Suprapubic skin (tissue), 4 donors: Measurements from ENCODE around the gene GABRB2. TPM values are rescaled to one million over a fixed set of nuclear protein-coding genes. Genes with fewer than 3 reads are reported as not detected.

Source experiments
- DNase-seq, 2 donors: peaks; one replicate each; pipeline ENCODE4 v3.0.0-alpha.2; 2019; ENCODE audit warnings: low spot score in 2 of 2
- H3K27ac ChIP-seq: fragments of 200-600 bp; sonication (generic); one replicate; pipeline ENCODE4 v1.5.1; 2019
- H3K27me3 ChIP-seq: fragments of 200-600 bp; sonication (generic); one replicate; pipeline ENCODE4 v1.5.1; 2019
- H3K36me3 ChIP-seq: fragments of 200-600 bp; sonication (generic); one replicate; pipeline ENCODE4 v1.5.1; 2019
- H3K4me1 ChIP-seq: fragments of 200-600 bp; sonication (generic); one replicate; pipeline ENCODE4 v1.5.1; 2019
- H3K4me3 ChIP-seq: fragments of 200-600 bp; sonication (generic); one replicate; pipeline ENCODE4 v1.5.1; 2019; ENCODE audit warnings: mild to moderate bottlenecking
- H3K9me3 ChIP-seq: fragments of 200-600 bp; sonication (generic); one replicate; pipeline ENCODE4 v1.5.1; 2019
- EP300 ChIP-seq: sonication (generic); formaldehyde crosslinking; IDR thresholded peaks from one replicate; pipeline ENCODE4 v1.6.1; 2017; ENCODE audit warnings: antibody characterized with exemption
- POLR2A ChIP-seq, 2 donors: fragments of 450-650 bp; IDR thresholded peaks; one replicate each; pipeline ENCODE4 v1.6.1; 2017; ENCODE audit warnings: antibody characterized with exemption in 2 of 2, mild to moderate bottlenecking in 2 of 2, moderate library complexity in 2 of 2
- POLR2AphosphoS5 ChIP-seq, 3 donors: sonication (generic); formaldehyde crosslinking; IDR thresholded peaks; one replicate each; pipeline ENCODE4 v1.6.1; 2017; ENCODE audit warnings: antibody characterized with exemption in 3 of 3
- WGBS: methylation state at CpG from one replicate; pipeline ENCODE4 v1.1.5; 2018; 5-methylcytosine and 5-hydroxymethylcytosine counted together
- total RNA-seq, 4 donors: library from RNA; depleted of rRNA; stranded (reverse); fragments of >200 nt; gene quantifications; one replicate each; pipeline ENCODE4 v1.1.0, GENCODE V29; 2016
- TF ChIP-seq, protein P1 (sequence below), 2 donors: fragments of 200-600 bp in 1 of 2; fragments of 450-650 bp in 1 of 2; sonication (generic) in 1 of 2; IDR thresholded peaks; one replicate each; pipeline ENCODE4 v1.5.1; 2016 to 2019; ENCODE audit warnings: antibody characterized with exemption in 2 of 2, mild to moderate bottlenecking in 1 of 2, moderate library complexity in 1 of 2

Gene GABRB2
- 1 to 10 TPM in 1 of 4 donors, under 1 TPM in 2, not detected in 1; 0.11 to 1.6 (median 0.24) TPM for total RNA-seq

DNA sequence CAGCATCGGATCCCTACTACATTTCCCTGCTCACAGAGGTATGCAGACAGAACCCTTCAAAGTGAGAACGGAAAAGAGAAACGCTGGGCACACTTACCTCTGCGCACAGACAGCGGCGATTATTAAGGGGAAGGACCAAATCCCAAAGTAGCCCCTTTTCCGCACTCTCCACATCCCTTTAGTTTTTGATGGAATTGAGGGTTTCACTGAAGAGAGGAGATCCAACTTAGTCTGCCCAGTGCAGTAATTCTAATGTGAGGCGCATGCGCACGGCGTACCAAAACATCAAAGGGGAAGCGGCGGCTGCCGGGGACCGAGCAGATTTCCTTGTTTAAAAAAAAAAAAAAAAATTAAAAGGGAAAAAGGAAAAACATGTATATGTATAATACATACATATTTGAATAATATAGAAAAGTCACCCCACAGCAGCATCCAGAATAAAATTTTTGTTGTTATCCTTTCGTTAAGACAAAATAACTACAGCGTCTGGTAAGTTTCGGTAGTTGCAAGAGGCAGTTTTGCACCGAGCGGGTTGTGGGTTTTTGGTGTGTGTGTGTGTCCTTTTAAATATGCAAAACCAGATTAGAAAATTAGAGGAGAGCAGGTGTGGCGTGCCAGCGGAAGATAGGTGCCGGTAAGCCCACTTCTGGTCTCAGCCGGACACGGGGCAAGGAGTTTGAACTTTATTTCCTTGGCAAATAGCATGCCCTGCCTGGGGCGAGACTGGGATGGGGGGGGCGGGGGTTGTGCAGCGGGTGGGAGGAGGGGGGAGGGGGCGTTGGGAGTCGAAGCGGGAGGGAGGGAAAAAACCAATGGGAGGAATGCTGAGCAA is at the start of gene GABRB2:
Gene GABRB2, minus strand, starts transcription at position 256 of the 832 bp plus-strand sequence. Its CDS starts 82 bp downstream, at position 174.
- Histone ChIP-seq H3K27ac (no peak within 1 kb of the TSS), H3K9me3 (no peaks in the 10 kb centered on the region), H3K4me1 (peaks cover 35% of the 10 kb centered on the region), H3K27me3 (peaks cover 52% of the 10 kb centered on the region), H3K4me3 (peak within 1 kb of the TSS; percentile 51), H3K36me3 (no peaks in the 10 kb centered on the region)
- DNase-seq = peak in 1 of 2 donors; percentile 63
- TF ChIP-seq EP300 (no peak), POLR2A (IDR thresholded peaks at IDR 0.05) (no peak), POLR2AphosphoS5 (IDR thresholded peaks at IDR 0.05) (no peak)
- TF ChIP-seq, protein P1, sequence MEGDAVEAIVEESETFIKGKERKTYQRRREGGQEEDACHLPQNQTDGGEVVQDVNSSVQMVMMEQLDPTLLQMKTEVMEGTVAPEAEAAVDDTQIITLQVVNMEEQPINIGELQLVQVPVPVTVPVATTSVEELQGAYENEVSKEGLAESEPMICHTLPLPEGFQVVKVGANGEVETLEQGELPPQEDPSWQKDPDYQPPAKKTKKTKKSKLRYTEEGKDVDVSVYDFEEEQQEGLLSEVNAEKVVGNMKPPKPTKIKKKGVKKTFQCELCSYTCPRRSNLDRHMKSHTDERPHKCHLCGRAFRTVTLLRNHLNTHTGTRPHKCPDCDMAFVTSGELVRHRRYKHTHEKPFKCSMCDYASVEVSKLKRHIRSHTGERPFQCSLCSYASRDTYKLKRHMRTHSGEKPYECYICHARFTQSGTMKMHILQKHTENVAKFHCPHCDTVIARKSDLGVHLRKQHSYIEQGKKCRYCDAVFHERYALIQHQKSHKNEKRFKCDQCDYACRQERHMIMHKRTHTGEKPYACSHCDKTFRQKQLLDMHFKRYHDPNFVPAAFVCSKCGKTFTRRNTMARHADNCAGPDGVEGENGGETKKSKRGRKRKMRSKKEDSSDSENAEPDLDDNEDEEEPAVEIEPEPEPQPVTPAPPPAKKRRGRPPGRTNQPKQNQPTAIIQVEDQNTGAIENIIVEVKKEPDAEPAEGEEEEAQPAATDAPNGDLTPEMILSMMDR (IDR thresholded peaks at IDR 0.05) = no peak
- WGBS = 2% methylated on average over 29 of the region's 31 CpGs

- no peak for DNase-seq
- Histone ChIP-seq H3K4me3 (no peak overlapping the region), H3K9me3 (peaks cover 3% of the 10 kb centered on the region), H3K27ac (no peak overlapping the region), H3K27me3 (no peaks in the 10 kb centered on the region), H3K36me3 (no peaks in the 10 kb centered on the region), H3K4me1 (no peaks in the 10 kb centered on the region)
- 18% methylated on average over 1 of the region's 1 CpG for WGBS
- TF ChIP-seq POLR2AphosphoS5 (IDR thresholded peaks at IDR 0.05) (no peak), EP300 (no peak), POLR2A (IDR thresholded peaks at IDR 0.05) (no peak)
- TF ChIP-seq, protein P1 (IDR thresholded peaks at IDR 0.05) = no peak
Measured at GRCh38 chr5:161585798-161586197, 39.3 kb upstream of the GABRB2 start.

DNA sequence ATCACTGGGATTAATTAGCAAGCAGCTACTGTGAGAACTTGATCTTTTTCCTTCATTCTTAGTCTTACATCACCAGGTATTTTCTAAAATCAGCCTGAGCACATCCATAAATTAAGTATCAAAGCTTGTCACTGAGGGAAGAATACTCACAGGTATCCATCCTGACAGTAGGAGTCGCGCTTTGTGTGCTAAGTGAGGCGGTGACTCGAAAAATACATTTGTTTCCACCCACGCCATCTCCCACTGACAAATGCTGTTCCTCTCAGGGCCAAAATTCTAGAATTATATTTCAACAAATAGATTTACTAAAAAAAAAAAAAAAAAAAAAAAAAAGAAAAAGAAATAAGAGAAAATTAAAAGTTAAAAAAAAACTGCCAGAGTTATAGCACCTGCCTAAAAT is 34.1 kb upstream of the GABRB2 start:
- no peaks in the 10 kb centered on the region for H3K27me3 ChIP-seq
- no peaks in the 10 kb centered on the region for H3K9me3 ChIP-seq
- no peak for TF ChIP-seq EP300
- DNase-seq = no peak
- H3K27ac ChIP-seq = no peak overlapping the region
- H3K4me3 ChIP-seq = no peak overlapping the region
- 88% methylated on average over 5 of the region's 5 CpGs for WGBS
- H3K36me3 ChIP-seq = no peaks in the 10 kb centered on the region
- no peaks in the 10 kb centered on the region for H3K4me1 ChIP-seq

GRCh38 chr5:161572914-161573313 is 26.4 kb upstream of the GABRB2 start:
- no peak for DNase-seq
- Histone ChIP-seq H3K27me3 (no peaks in the 10 kb centered on the region), H3K9me3 (no peaks in the 10 kb centered on the region), H3K27ac (no peak overlapping the region), H3K4me1 (no peaks in the 10 kb centered on the region), H3K36me3 (no peaks in the 10 kb centered on the region), H3K4me3 (no peak overlapping the region)
- TF ChIP-seq POLR2A (IDR thresholded peaks at IDR 0.05) (no peak), POLR2AphosphoS5 (IDR thresholded peaks at IDR 0.05) (no peak), EP300 (no peak)
- TF ChIP-seq, protein P1 (IDR thresholded peaks at IDR 0.05) = no peak
- 65% methylated on average over 3 of the region's 3 CpGs for WGBS

DNA sequence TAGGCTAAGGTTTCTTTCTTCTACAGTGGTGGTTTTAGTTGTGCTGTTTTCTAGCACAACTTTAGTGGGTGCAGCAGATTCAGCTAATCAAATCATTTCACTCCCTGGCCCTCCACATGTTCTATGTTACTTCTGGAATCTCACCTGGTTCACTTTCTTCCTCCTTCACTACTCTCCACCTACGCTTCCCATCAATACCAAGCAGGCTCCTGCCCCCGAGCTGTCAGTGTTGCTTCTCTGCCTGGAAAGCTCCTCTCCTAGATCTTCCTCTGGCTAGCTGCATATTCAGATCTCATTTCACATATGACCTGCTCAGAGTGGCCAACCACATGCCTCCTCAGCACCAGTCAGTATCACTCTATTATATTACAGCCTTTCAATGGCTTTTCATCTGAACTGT is 19.6 kb upstream of the GABRB2 start:
- Histone ChIP-seq H3K27ac (no peak overlapping the region), H3K36me3 (no peaks in the 10 kb centered on the region), H3K4me1 (no peaks in the 10 kb centered on the region), H3K9me3 (no peaks in the 10 kb centered on the region), H3K27me3 (no peaks in the 10 kb centered on the region), H3K4me3 (no peak overlapping the region)
- 66% methylated on average over 2 of the region's 2 CpGs for WGBS
- no peak for TF ChIP-seq EP300
- TF ChIP-seq, protein P1 (IDR thresholded peaks at IDR 0.05) = no peak
- no peak for TF ChIP-seq POLR2A (IDR thresholded peaks at IDR 0.05)
- TF ChIP-seq POLR2AphosphoS5 (IDR thresholded peaks at IDR 0.05) = no peak
- no peak for DNase-seq
